K562 (cell line): ENCODE data around the gene EGR1.

Source experiments
- CTCF ChIP-seq, 3 experiments: IDR thresholded peaks in 2 of 3; conservative IDR thresholded peaks in 1 of 3; 2 replicates each; pipeline ENCODE4 v1.5.1; 2011 to 2012; ENCODE audit warnings: low read length in 3 of 3, mild to moderate bottlenecking in 3 of 3, control low read depth in 2 of 3, improper control_type of control experiment in 1 of 3, inconsistent platforms in 1 of 3, low read depth in 1 of 3, mixed read lengths in 1 of 3, moderate library complexity in 1 of 3; ENCODE audit not compliant: insufficient read depth in 2 of 3
- KAT7 ChIP-seq: sonication (generic); formaldehyde crosslinking; IDR thresholded peaks from 2 replicates; pipeline ENCODE4 v1.8.0; 2022; ENCODE audit warnings: missing genetic modification reagents, mild to moderate bottlenecking, borderline replicate concordance
- PHB2 ChIP-seq: fragments of 450-650 bp; IDR thresholded peaks from 2 replicates; pipeline ENCODE4 v1.6.1; 2017; ENCODE audit warnings: low read depth
- TAL1 ChIP-seq: fragments of 450-650 bp; IDR thresholded peaks from 2 replicates; pipeline ENCODE4 v1.6.1; 2016; ENCODE audit warnings: mild to moderate bottlenecking

- TF ChIP-seq CTCF (IDR thresholded peaks at IDR 0.05 in 2 of 3, conservative IDR thresholded peaks at IDR 0.05 in 1 of 3; ENCODE audit: insufficient read depth in 2 of 3, low read depth in 1 of 3, low read length in 3 of 3) (no peak), KAT7 (CRISPR knock-in tag) (no peak), TAL1 (no peak), PHB2 (no peak)
Observed at GRCh38 chr5:138495351-138495750, 30.1 kb downstream of the EGR1 start.
